Measurements from ENCODE around the gene ZNF792. TPM values are rescaled to one million over a fixed set of nuclear protein-coding genes. Genes with fewer than 3 reads are reported as not detected.
"Not testable (repeated sequence)": the region's sequence is repeated elsewhere in the genome, so short reads cannot be mapped to it uniquely, and the experiment has no call there.

The ZNF792 gene
- total RNA-seq, 1 donor from 2014 or later, result 5.9 TPM

DNA sequence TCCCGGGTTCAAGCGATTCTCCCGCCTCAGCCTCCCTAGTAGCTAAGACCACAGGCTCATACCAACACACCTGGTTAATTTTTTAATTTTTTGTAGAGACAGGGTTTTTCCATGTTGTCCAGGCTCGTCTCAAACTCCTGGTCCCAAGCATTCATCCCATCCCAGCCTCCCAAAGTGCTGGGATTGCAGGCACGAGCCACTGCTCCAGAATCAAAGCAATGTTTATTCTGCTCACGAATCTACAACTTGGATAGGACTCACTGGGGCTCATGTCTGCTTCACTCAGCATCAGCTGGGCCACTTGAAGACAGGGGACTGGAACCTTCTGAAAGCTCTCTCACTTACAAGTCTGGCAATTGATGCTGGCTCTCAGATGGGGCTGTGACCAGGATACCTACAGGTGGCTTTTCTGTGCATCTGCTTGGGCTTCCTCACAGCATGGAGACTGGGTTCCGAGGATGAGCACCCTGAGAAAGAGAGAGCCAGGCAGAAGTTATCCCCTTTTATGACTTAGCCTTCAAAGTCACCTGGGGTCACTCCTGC lies 8.2 kb upstream of the ZNF792 start:
- Mint-ChIP-seq H3K9me3 (ENCODE audit: unreplicated experiment) (peaks cover 6% of the 10 kb centered on the region), H3K27me3 (ENCODE audit: low read depth, unreplicated experiment) (peaks cover 4% of the 10 kb centered on the region), H3K27ac (ENCODE audit: unreplicated experiment) (no peak overlapping the region), H3K36me3 (ENCODE audit: low read depth, unreplicated experiment) (peaks cover 3% of the 10 kb centered on the region), H3K4me1 (ENCODE audit: low read depth, unreplicated experiment) (no peaks in the 10 kb centered on the region), H3K4me3 (ENCODE audit: unreplicated experiment) (no peak overlapping the region)
- Histone ChIP-seq H3K79me2 (ENCODE audit: insufficient read depth, low read length) (no peaks in the 10 kb centered on the region), H4K20me1 (ENCODE audit: insufficient read depth, low read length) (no peaks in the 10 kb centered on the region), H3K9ac (ENCODE audit: low read length) (no peak overlapping the region), H3K27me3 (ENCODE audit: insufficient read depth, low read length) (no peaks in the 10 kb centered on the region), H3K9me3 (ENCODE audit: insufficient read depth, low read depth, low read length) (peaks cover 14% of the 10 kb centered on the region), H3K27ac (ENCODE audit: low read depth, low read length) (no peak overlapping the region), H2AFZ (ENCODE audit: low read depth, low read length) (no peak overlapping the region), H3K4me1 (ENCODE audit: insufficient read depth, low read length) (no peaks in the 10 kb centered on the region), H3K36me3 (ENCODE audit: insufficient read depth, low read length) (no peaks in the 10 kb centered on the region), H3K4me3 (ENCODE audit: insufficient read depth, low read depth, low read length) (no peak overlapping the region), H3K4me2 (ENCODE audit: low read length) (no peak overlapping the region)
- no peak for DNase-seq (ENCODE audit: low read depth)
- TF ChIP-seq, protein P1, sequence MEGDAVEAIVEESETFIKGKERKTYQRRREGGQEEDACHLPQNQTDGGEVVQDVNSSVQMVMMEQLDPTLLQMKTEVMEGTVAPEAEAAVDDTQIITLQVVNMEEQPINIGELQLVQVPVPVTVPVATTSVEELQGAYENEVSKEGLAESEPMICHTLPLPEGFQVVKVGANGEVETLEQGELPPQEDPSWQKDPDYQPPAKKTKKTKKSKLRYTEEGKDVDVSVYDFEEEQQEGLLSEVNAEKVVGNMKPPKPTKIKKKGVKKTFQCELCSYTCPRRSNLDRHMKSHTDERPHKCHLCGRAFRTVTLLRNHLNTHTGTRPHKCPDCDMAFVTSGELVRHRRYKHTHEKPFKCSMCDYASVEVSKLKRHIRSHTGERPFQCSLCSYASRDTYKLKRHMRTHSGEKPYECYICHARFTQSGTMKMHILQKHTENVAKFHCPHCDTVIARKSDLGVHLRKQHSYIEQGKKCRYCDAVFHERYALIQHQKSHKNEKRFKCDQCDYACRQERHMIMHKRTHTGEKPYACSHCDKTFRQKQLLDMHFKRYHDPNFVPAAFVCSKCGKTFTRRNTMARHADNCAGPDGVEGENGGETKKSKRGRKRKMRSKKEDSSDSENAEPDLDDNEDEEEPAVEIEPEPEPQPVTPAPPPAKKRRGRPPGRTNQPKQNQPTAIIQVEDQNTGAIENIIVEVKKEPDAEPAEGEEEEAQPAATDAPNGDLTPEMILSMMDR (IDR thresholded peaks at IDR 0.05; ENCODE audit: insufficient read depth, low read depth, low read length), result no peak
- TF ChIP-seq EZH2 (IDR thresholded peaks at IDR 0.05; ENCODE audit: insufficient read depth, low read length), result no peak
- FAIRE-seq, result no peak

DNA sequence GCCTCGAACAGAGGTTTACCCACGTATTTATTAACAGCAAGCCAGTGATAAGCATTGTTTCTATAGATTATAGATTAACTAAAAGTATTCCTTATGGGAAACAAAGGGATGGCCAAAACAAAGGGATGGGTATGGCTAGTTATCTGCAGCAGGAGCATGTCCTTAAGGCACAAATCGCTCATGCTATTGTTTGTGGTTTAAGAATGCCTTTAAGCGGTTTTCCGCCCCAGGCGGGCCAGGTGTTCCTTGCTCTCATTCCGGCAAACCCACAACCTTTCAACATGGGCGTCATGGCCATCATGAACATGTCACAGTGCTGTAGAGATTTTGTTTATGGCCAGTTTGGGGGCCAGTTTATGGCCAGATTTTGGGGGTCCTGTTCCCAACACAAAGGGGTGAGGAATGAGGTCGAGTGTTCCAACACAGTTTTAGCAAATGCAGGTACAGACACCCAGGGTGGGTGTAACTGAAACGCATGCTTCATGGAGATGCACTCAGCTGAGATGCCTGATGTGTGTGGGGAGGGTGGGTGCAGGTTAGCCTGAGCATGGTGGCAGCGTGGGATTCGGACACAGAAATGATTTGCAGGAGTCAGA lies 6.3 kb upstream of the ZNF792 start:
- not testable (repeated sequence) for H3K4me1 ChIP-seq (ENCODE audit: insufficient read depth, low read length); H2AFZ ChIP-seq (ENCODE audit: low read depth, low read length); H3K27me3 ChIP-seq (ENCODE audit: insufficient read depth, low read length); H3K4me3 Mint-ChIP-seq (ENCODE audit: unreplicated experiment); DNase-seq (ENCODE audit: low read depth); H3K79me2 ChIP-seq (ENCODE audit: insufficient read depth, low read length); H3K27ac Mint-ChIP-seq (ENCODE audit: unreplicated experiment); FAIRE-seq; H3K9me3 ChIP-seq (ENCODE audit: insufficient read depth, low read depth, low read length); H3K9ac ChIP-seq (ENCODE audit: low read length); H3K27me3 Mint-ChIP-seq (ENCODE audit: low read depth, unreplicated experiment); H3K27ac ChIP-seq (ENCODE audit: low read depth, low read length); H3K4me3 ChIP-seq (ENCODE audit: insufficient read depth, low read depth, low read length); H4K20me1 ChIP-seq (ENCODE audit: insufficient read depth, low read length); H3K36me3 Mint-ChIP-seq (ENCODE audit: low read depth, unreplicated experiment); H3K4me1 Mint-ChIP-seq (ENCODE audit: low read depth, unreplicated experiment); H3K9me3 Mint-ChIP-seq (ENCODE audit: unreplicated experiment); H3K36me3 ChIP-seq (ENCODE audit: insufficient read depth, low read length); H3K4me2 ChIP-seq (ENCODE audit: low read length)

DNA sequence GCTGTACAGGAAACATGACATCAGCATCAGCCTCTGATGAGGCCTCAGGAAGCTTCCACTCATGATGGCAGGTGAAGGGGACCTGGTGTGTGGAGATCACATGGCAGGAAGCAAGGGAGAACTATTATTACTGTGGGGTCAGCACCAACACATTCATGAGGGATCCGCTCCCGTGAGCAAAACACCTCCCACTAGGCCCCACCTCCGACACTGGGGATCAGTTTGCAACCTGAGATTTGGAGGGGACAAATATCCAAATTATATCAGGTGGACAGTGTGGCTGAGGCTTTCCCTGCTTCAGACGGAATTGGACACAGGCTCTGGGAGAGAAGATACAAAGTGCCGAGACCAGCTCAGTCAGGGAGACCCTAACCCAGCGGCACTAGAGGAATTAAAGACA lies 5.7 kb upstream of the ZNF792 start:
- H4K20me1 ChIP-seq (ENCODE audit: insufficient read depth, low read length), result no peaks in the 10 kb centered on the region
- H3K27me3 ChIP-seq (ENCODE audit: insufficient read depth, low read length), result no peaks in the 10 kb centered on the region
- no peak overlapping the region for H2AFZ ChIP-seq (ENCODE audit: low read depth, low read length)
- no peak for DNase-seq (ENCODE audit: low read depth)
- H3K27ac Mint-ChIP-seq (ENCODE audit: unreplicated experiment), result no peak overlapping the region
- no peaks in the 10 kb centered on the region for H3K36me3 ChIP-seq (ENCODE audit: insufficient read depth, low read length)
- H3K79me2 ChIP-seq (ENCODE audit: insufficient read depth, low read length), result no peaks in the 10 kb centered on the region
- peaks cover 6% of the 10 kb centered on the region for H3K9me3 ChIP-seq (ENCODE audit: insufficient read depth, low read depth, low read length)
- no peaks in the 10 kb centered on the region for H3K4me1 ChIP-seq (ENCODE audit: insufficient read depth, low read length)
- H3K4me3 ChIP-seq (ENCODE audit: insufficient read depth, low read depth, low read length), result no peak overlapping the region
- H3K27me3 Mint-ChIP-seq (ENCODE audit: low read depth, unreplicated experiment), result no peaks in the 10 kb centered on the region
- no peak overlapping the region for H3K4me3 Mint-ChIP-seq (ENCODE audit: unreplicated experiment)
- FAIRE-seq, result no peak
- TF ChIP-seq EZH2 (IDR thresholded peaks at IDR 0.05; ENCODE audit: insufficient read depth, low read length), result no peak
- TF ChIP-seq, protein P1 (IDR thresholded peaks at IDR 0.05; ENCODE audit: insufficient read depth, low read depth, low read length), result no peak
- peaks cover 7% of the 10 kb centered on the region for H3K9me3 Mint-ChIP-seq (ENCODE audit: unreplicated experiment)
- H3K9ac ChIP-seq (ENCODE audit: low read length), result no peak overlapping the region
- no peak overlapping the region for H3K4me2 ChIP-seq (ENCODE audit: low read length)
- H3K4me1 Mint-ChIP-seq (ENCODE audit: low read depth, unreplicated experiment), result no peaks in the 10 kb centered on the region
- H3K27ac ChIP-seq (ENCODE audit: low read depth, low read length), result no peak overlapping the region
- peaks cover 3% of the 10 kb centered on the region for H3K36me3 Mint-ChIP-seq (ENCODE audit: low read depth, unreplicated experiment)
